Loucy (cell line): ENCODE data around the gene BCORL1.

Experiments
- EZH2phosphoT487 ChIP-seq: fragments of 200-600 bp; IDR thresholded peaks from 2 replicates; pipeline ENCODE4 v1.6.1; 2018; ENCODE audit warnings: antibody characterized with exemption, mild to moderate bottlenecking, moderate library complexity, borderline replicate concordance
- TF ChIP-seq, protein P1 (sequence below): fragments of 200-600 bp; sonication (generic); conservative IDR thresholded peaks from 2 replicates; pipeline ENCODE4 v1.5.1; 2014; ENCODE audit warnings: mild to moderate bottlenecking, antibody characterized with exemption, low read length

- TF ChIP-seq, protein P1, sequence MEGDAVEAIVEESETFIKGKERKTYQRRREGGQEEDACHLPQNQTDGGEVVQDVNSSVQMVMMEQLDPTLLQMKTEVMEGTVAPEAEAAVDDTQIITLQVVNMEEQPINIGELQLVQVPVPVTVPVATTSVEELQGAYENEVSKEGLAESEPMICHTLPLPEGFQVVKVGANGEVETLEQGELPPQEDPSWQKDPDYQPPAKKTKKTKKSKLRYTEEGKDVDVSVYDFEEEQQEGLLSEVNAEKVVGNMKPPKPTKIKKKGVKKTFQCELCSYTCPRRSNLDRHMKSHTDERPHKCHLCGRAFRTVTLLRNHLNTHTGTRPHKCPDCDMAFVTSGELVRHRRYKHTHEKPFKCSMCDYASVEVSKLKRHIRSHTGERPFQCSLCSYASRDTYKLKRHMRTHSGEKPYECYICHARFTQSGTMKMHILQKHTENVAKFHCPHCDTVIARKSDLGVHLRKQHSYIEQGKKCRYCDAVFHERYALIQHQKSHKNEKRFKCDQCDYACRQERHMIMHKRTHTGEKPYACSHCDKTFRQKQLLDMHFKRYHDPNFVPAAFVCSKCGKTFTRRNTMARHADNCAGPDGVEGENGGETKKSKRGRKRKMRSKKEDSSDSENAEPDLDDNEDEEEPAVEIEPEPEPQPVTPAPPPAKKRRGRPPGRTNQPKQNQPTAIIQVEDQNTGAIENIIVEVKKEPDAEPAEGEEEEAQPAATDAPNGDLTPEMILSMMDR, result no peak
- TF ChIP-seq EZH2phosphoT487, result no peak
Observed at GRCh38 chrX:130020661-130021324, 38.4 kb downstream of the BCORL1 start.
